CD4-positive, alpha-beta T cell treated with Interleukin-15 for 4 hours (primary cell): Measurements from ENCODE around the gene ATXN2L.
"Not testable (repeated sequence)": the region's sequence is repeated elsewhere in the genome, so short reads cannot be mapped to it uniquely, and the experiment has no call there.

Experiments
- DNase-seq: peaks from one replicate; pipeline ENCODE4 v3.0.0-alpha.2; 2020; ENCODE audit warnings: low spot score

The ATXN2L gene

GRCh38 chr16:28869201-28869600 lies 46.4 kb downstream of the ATXN2L start:
- no peak for DNase-seq

GRCh38 chr16:28872952-28873351 lies 50.2 kb downstream of the ATXN2L start:
- DNase-seq: no peak

- DNase-seq: peak; percentile 57
Measured at GRCh38 chr16:28873543-28874201, 50.9 kb downstream of the ATXN2L start.

GRCh38 chr16:28874406-28874805 lies 51.6 kb downstream of the ATXN2L start:
- no peak for DNase-seq

- DNase-seq: no peak
Measured at GRCh38 chr16:28875134-28876018, 52.6 kb downstream of the ATXN2L start.

GRCh38 chr16:28876019-28876659 lies 53.3 kb downstream of the ATXN2L start:
- no peak for DNase-seq

GRCh38 chr16:28876973-28877654 lies 54.3 kb downstream of the ATXN2L start:
- no peak for DNase-seq

- no peak for DNase-seq
Measured at GRCh38 chr16:28877655-28878000, 54.8 kb downstream of the ATXN2L start.

GRCh38 chr16:28878083-28878926 lies 55.5 kb downstream of the ATXN2L start, which contains the start of gene ATP2A1:
Gene ATP2A1, plus strand, starts transcription at chr16:28878488. Its CDS starts 184 bp downstream, at chr16:28878672.
- DNase-seq: no peak

- no peak for DNase-seq
Measured at GRCh38 chr16:28879261-28879840, 56.6 kb downstream of the ATXN2L start.

- DNase-seq: peak; percentile 89
Measured at GRCh38 chr16:28879841-28880588, 57.2 kb downstream of the ATXN2L start.

- no peak for DNase-seq
Measured at GRCh38 chr16:28880589-28880915, 57.8 kb downstream of the ATXN2L start.

GRCh38 chr16:28880955-28881354 lies 58.2 kb downstream of the ATXN2L start:
- DNase-seq: no peak

- DNase-seq: not testable (repeated sequence)
Measured at GRCh38 chr16:28881565-28881964, 58.8 kb downstream of the ATXN2L start.

- no peak for DNase-seq
Measured at GRCh38 chr16:28882551-28883160, 59.9 kb downstream of the ATXN2L start.

GRCh38 chr16:28883221-28883996 lies 60.6 kb downstream of the ATXN2L start:
- no peak for DNase-seq

- no peak for DNase-seq
Measured at GRCh38 chr16:28884045-28884444, 61.2 kb downstream of the ATXN2L start.
